ENCODE measurements around the gene NUCKS1.
A peak's percentile ranks its signal among the peaks of the same experiment; 100 is the strongest.
"Not testable (repeated sequence)": the region's sequence is repeated elsewhere in the genome, so short reads cannot be mapped to it uniquely, and the experiment has no call there.

NUCKS1 gene

DNA sequence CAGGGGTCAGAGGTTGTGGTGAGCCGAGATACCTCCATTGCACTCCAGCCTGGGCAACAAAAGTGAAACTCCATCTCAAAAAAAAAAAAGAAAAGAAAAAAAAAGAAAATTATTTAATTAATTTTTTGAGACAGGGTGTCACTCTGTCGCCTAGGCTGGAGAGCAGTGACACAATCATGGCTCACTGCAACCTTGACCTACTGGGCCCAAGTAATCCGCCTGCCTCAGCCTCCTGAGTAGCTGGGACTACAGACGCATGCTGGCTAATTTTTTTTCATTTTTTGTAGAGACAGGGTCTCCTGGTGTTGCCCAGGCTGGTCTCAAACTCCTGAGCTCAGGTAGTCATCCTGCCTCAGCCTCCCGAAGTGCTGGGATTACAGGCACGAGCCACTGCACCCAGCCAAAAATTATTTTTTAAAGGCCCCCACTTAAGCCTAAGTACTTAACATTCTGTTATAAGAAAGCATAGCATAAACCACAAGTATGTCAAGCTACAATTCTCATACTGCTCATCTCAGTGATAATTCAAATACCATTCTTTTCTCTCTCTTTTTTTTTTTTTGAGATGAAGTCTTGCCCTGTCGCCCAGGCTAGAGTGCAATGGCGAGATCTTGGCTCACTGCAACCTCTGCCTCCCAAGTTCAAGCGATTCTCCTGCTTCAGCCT, 19.9 kb downstream of the NUCKS1 start:
- DNase-seq: peak; percentile 54

DNA sequence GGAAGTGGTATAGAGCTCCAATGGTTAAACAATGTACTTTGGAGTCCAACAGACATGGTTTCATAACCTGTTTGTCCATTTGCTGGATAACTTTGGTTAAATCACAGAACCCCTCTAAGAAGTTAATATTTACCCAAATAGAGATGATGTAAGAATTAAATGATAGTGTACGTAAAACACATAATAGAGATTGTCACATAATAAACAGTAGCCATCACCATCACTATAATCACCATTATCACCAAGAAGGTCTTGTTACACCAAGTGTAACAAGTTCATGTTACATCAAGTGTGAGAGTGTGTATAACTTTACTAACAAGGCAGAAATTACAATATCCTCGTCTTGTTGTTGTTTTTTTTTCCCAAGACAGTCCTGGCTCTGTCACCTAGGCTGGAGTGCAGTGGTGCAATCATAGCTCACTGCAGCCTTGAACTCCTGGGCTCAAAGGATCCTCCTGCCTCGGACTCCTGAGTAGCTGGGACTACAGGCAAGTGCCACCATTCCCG, 23.3 kb downstream of the NUCKS1 start:
- no peak for DNase-seq

DNA sequence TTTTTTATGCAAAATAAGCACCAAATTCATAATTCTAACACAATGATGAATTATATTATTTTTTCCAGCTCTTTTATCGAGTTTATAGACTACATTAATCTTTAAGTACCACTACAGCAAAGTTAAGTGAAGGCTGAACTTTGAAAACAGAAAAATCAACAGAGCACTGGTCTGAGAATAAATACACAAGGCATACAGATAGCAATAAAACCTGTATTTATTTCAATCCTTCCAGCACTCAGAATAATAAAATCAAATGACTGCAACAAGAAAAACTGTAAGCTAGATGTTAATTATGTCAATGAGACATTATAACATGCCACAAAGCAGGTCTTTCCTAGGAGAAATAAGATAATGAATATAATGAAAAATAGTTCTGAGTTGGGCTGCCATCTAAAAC, 24.5 kb downstream of the NUCKS1 start:
- no peak for DNase-seq

DNA sequence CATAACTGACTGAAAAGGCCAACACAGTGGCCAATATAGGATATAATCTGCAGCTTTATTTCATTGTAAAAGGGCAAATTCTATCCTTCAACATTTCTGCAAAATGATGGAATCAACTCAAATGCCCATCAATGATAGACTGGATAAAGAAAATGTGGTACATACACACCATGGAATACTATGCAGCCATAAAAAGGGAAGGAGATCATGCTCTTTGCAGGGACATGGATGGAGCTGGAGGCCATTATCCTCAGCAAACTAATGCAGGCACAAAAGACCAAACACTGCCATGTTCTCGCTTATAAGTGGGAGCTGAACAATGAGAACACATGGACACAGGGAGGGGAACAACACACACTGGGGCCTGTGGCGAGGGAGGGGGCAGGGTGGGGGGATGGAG, 29.2 kb downstream of the NUCKS1 start:
- DNase-seq: not testable (repeated sequence)

GRCh38 chr1:205719762-205720161, 30.2 kb downstream of the NUCKS1 start:
- no peak for DNase-seq

DNA sequence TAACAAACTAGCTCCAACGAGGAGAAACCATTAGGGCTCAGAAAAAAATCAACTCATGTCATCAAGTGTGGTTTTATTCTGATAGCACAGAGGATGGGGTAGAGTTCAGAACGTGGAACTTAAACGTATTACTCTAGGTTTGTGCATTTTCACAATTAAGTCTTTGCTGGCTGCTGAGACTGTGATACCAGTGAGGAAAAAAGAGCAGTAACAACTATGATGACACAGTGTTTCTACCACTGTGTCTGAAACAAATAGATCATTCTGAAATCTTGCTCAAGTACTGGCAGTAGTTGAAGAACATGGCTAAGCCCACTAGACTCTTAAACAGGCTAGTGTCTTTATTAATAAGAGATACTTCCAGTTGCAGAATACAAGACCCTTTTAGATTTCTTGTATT, 31.0 kb downstream of the NUCKS1 start:
- no peak for DNase-seq

- DNase-seq: no peak
Observed at GRCh38 chr1:205716371-205717132, 33.4 kb downstream of the NUCKS1 start.

DNA sequence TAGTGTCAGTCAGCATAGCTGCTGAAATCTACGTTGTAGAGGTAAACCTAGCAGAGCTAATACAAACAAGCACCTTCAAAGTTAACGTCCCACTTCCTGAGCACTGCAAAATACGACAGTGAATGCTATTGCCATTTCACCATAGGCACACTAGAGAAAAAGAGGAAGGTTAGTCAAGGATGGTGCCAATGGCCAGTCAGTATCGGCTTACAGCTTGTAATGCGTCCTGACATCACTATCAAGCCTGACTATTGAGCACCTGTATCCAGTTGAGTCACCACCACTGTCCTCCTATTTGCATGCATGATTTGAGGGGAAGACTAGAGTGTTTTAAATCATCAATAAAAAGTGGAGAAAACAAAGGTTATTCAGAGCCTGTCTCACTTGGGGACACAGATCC, 34.4 kb downstream of the NUCKS1 start:
- DNase-seq: no peak

GRCh38 chr1:205714906-205715246, 35.1 kb downstream of the NUCKS1 start:
- DNase-seq: no peak

GRCh38 chr1:205714190-205714905, 35.6 kb downstream of the NUCKS1 start:
- DNase-seq: no peak

GRCh38 chr1:205711105-205712048, 38.6 kb downstream of the NUCKS1 start:
- DNase-seq: peak; percentile 73

DNA sequence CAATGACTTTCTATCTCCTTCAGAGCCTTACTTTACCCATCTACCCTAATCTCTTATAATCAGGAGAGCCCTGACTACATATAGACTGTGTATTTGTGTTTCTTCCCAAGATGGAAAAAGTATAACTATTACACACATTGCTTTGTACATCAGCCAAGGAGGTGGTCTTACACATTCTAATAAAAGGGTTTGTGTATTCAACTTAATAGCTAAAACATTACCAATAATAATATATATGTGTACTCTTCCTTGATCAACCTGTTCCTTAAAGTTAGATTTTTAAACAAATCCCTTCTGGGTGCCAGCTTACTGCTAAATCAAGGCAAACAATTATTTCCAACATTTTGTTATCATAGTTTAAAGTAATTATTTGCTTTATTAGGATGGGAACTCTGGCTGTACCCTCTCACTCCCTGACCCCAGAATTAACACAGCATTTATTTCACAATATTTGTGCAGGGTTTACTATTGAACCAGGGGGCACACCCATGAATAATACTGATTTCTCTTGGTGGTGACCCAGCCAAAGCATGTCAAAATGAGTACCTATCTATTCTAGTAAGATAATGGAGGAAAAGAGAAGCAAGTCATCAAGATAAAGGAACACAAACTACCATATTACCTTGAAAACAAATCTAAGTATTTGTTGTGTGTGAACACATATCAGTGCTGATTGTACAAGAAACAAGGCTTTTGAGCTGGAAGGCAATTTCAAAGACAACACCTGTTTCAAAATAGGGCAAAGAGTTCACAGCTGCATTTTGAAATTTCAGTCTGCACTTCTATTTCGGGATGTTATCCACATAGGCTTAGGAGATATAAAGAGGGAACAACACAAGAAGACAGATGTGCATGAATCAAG, 39.5 kb downstream of the NUCKS1 start:
- DNase-seq: no peak

DNA sequence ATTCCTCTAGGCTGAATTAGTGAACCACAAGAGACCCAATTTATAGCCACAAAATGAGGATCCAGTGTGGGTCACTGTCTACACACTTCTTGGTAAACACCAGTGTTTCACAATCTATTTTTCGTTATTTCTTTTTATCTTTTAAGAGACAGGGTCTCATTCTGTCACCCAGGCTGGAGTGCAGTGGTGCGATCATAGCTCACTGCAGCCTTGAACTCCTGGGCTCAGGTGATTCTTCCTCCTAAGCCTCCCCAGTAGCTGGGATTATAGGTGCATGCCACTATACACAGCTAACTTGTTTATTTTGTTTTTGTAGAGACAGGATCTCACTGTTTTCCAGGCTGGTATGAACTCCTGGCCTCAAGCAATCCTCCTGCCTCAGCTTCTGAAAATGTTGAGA, 40.3 kb downstream of the NUCKS1 start:
- no peak for DNase-seq

DNA sequence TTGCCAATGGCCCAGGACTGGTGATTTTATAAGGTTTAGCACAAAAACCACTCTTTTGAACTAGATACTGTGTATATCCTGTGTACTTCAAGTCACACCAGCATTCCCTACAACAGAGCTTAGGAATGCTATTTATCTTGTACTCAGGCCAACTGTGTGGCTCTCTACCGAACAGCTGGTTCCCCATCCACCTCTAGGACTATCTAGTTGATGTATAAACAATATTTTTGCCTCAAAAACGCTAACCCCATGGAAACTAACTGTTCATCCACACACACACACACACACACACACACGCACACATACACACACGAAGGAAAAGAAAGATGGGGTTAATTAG, 41.0 kb downstream of the NUCKS1 start:
- DNase-seq: peak; percentile 69

GRCh38 chr1:205706601-205707502, 43.1 kb downstream of the NUCKS1 start:
- no peak for DNase-seq

GRCh38 chr1:205704903-205705302, 45.1 kb downstream of the NUCKS1 start:
- DNase-seq: no peak

DNA sequence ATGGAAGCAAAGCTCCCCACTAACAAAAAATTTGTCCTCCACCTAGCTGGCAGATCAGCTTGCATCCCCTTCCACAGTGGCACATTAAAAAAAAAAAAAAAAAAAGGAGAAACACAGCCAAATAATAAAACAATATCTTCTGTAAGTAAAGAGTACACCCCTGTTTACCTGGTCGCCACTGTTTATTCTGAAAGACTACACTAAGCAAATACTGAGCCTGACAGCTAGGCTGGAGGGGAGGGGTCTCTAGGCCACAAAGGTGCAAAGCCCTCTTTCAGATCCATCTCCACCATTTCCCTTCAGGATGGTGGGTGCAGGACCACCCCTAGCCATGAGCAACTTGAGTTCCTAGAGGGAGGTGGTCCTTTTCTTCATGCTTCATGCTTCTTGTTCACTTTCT, 46.9 kb downstream of the NUCKS1 start:
- no peak for DNase-seq

DNA sequence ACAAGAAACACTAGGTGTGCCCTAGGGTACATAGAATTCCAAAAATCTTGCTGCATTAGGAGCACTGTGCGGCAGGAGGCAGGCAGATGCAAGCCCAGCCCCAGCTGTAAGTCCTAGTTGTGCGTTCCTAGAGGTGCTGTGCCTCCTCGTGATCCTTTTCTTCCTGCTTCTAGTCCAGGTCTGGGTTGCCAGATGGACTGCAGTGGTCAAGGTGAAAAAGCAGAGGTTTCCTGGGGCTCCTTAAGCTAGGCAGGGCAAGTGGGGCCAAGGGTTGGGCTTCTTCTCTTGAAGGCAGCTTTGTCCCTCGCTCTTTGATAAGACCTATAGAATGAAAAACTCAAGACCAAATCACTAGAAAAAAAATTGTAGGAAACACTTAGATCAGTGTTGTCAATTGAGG, 48.1 kb downstream of the NUCKS1 start:
- DNase-seq: no peak

DNA sequence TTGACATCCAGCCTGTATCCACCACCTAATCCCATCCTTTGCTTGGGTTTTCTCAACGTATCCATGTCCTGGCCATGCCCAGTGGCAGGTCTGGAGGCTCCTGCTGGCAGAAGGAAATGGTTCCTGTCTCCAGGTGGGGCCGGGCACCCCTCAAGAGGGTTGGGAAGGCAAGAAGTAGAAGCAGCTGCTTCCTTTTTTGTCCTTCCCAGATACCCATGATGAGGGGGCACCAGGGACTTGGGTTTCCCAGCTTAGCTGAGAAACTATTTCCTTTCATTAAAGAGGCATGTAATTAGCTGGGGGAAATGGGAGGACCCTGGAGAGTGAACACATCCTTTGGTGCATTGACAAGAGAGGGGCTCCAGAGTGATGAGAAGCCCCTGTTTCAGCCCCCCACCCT, 48.6 kb downstream of the NUCKS1 start:
- no peak for DNase-seq

DNA sequence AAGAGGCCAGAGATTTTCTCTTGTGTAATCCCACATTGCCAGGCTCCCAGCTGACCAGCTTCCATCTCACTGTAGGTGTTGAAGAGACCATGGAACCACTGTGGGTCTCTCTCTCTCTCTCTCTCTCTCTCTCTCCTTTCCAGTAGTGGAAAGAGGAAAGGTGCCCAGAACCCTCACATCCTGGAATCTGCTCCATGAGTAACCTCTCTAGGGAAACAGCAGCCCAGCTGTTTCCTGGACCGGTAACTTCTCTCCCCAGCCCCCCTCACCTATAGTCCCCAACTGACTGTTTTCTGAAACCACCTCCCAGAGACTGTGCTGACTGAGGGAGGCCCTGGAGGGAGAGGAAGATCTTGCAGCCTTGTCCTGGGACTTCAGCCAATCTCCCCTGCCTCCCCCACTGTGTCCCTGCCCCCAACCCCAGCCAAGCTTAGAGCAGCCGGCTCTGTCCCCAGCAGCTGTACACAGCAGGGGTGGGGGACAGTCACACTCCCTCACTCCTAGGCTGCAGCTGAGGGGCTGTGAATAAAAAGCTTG, 49.0 kb downstream of the NUCKS1 start:
- peak; percentile 38 for DNase-seq
